RWPE2 (cell line): ENCODE results near the gene ANO3.

ENCODE experiments used
- ATAC-seq: fragments of 200-7000 bp; cut with Tn5 transposase; 3 replicates; pipeline ENCODE4 v1.9.1; 2021; ENCODE audit warnings: low read depth
- DNase-seq: peaks from one replicate; pipeline ENCODE4 v3.0.0-alpha.2; 2020; ENCODE audit warnings: low spot score
- H3K27ac ChIP-seq: fragments of 450-650 bp; 2 replicates; pipeline ENCODE4 v1.5.1; 2017; ENCODE audit warnings: mild to moderate bottlenecking; ENCODE audit not compliant: poor library complexity, severe bottlenecking
- H3K27me3 ChIP-seq: fragments of 250-450 bp; sonication (Bioruptor Pico); 2 replicates; pipeline ENCODE4 v1.5.1; 2021; ENCODE audit warnings: mild to moderate bottlenecking, moderate library complexity; ENCODE audit not compliant: insufficient read depth, poor library complexity, severe bottlenecking
- H3K36me3 ChIP-seq: fragments of 250-450 bp; sonication (Bioruptor Pico); 2 replicates; pipeline ENCODE4 v1.5.1; 2020; ENCODE audit warnings: low read depth, mild to moderate bottlenecking, moderate library complexity
- H3K4me1 ChIP-seq: fragments of 250-450 bp; sonication (Bioruptor Pico); 2 replicates; pipeline ENCODE4 v1.5.1; 2021; ENCODE audit warnings: mild to moderate bottlenecking, moderate library complexity; ENCODE audit not compliant: insufficient read depth, poor library complexity, severe bottlenecking
- H3K4me3 ChIP-seq: fragments of 250-450 bp; sonication (Bioruptor Pico); 2 replicates; pipeline ENCODE4 v1.5.1; 2021; ENCODE audit warnings: mild to moderate bottlenecking, moderate library complexity; ENCODE audit not compliant: severe bottlenecking
- H3K9me3 ChIP-seq: fragments of 250-450 bp; sonication (Bioruptor Pico); 2 replicates; pipeline ENCODE4 v1.5.1; 2021; ENCODE audit warnings: mild to moderate bottlenecking, moderate library complexity; ENCODE audit not compliant: severe bottlenecking
- CTCF ChIP-seq: fragments of 450-650 bp; IDR thresholded peaks from one replicate; pipeline ENCODE4 v1.5.1; 2017; ENCODE audit warnings: mild to moderate bottlenecking, moderate library complexity; ENCODE audit not compliant: poor library complexity, severe bottlenecking

ANO3 gene

GRCh38 chr11:26569646-26570045 lies 237.7 kb downstream of the ANO3 start:
- no peak for TF ChIP-seq CTCF
- H3K4me3 ChIP-seq: no peak overlapping the region
- no peak for ATAC-seq
- H3K27ac ChIP-seq: no peak overlapping the region
- H3K4me1 ChIP-seq: peaks cover 11% of the 10 kb centered on the region
- no peaks in the 10 kb centered on the region for H3K36me3 ChIP-seq
- H3K27me3 ChIP-seq: no peaks in the 10 kb centered on the region
- no peak for DNase-seq
- H3K9me3 ChIP-seq: no peaks in the 10 kb centered on the region

GRCh38 chr11:26571861-26572654 lies 240.1 kb downstream of the ANO3 start, which contains the start of gene MUC15:
MUC15 (minus strand) TSS chr11:26572263; CDS start chr11:26567094, 5,169 bp downstream.
- Histone ChIP-seq H3K27me3 (no peaks in the 10 kb centered on the region), H3K9me3 (no peaks in the 10 kb centered on the region), H3K36me3 (no peaks in the 10 kb centered on the region), H3K4me1 (peaks cover 16% of the 10 kb centered on the region), H3K27ac (no peak within 1 kb of the TSS), H3K4me3 (no peak within 1 kb of the TSS)
- no peak for DNase-seq
- ATAC-seq: no peak
- TF ChIP-seq CTCF: no peak

- H3K9me3 ChIP-seq: no peaks in the 10 kb centered on the region
- DNase-seq (no peak), ATAC-seq (peak; percentile 27; the same call in 2 of the 3 replicates)
- H3K27me3 ChIP-seq: no peaks in the 10 kb centered on the region
- no peak overlapping the region for H3K27ac ChIP-seq
- no peak overlapping the region for H3K4me3 ChIP-seq
- H3K4me1 ChIP-seq: peaks cover 16% of the 10 kb centered on the region
- TF ChIP-seq CTCF: no peak
- H3K36me3 ChIP-seq: no peaks in the 10 kb centered on the region
Observed at GRCh38 chr11:26572770-26573402, 241.0 kb downstream of the ANO3 start.

- no peak for TF ChIP-seq CTCF
- ATAC-seq: no peak
- H3K4me1 ChIP-seq: peaks cover 22% of the 10 kb centered on the region
- H3K27ac ChIP-seq: no peak overlapping the region
- H3K9me3 ChIP-seq: no peaks in the 10 kb centered on the region
- no peak for DNase-seq
- no peak overlapping the region for H3K4me3 ChIP-seq
- no peaks in the 10 kb centered on the region for H3K27me3 ChIP-seq
- H3K36me3 ChIP-seq: no peaks in the 10 kb centered on the region
Observed at GRCh38 chr11:26573896-26574295, 242.0 kb downstream of the ANO3 start.

GRCh38 chr11:26575946-26576345 lies 244.0 kb downstream of the ANO3 start:
- Histone ChIP-seq H3K36me3 (no peaks in the 10 kb centered on the region), H3K9me3 (no peaks in the 10 kb centered on the region), H3K27ac (no peak overlapping the region), H3K4me1 (peaks cover 43% of the 10 kb centered on the region), H3K4me3 (no peak overlapping the region), H3K27me3 (no peaks in the 10 kb centered on the region)
- no peak for TF ChIP-seq CTCF
- no peak for ATAC-seq
- DNase-seq: no peak
